Activated B cell treated with CpG ODN at 0.5 μM for 24 hours (primary cell): Measurements from ENCODE around the gene DCLRE1B. TPM values are rescaled to one million over a fixed set of nuclear protein-coding genes. Genes with fewer than 3 reads are reported as not detected.

Experiments used
- ATAC-seq: fragments of 200-7000 bp; cut with Tn5 transposase; one replicate; pipeline ENCODE4 v1.10.0; 2021; ENCODE audit warnings: low read depth, mild to moderate bottlenecking, moderate library complexity
- CTCF ChIA-PET: fragments of 350-600 bp; sonication (Branson Sonifier 250); formaldehyde crosslinking; loops from one replicate; lab custom pipeline; 2021; ENCODE audit warnings: antibody characterized with exemption; lab: Charles Lee
- POLR2A ChIA-PET: fragments of 350-600 bp; sonication (Branson Sonifier 250); formaldehyde crosslinking; loops from one replicate; lab custom pipeline; 2021; ENCODE audit warnings: antibody characterized with exemption; lab: Charles Lee
- DNase-seq: peaks from one replicate; pipeline ENCODE4 v3.0.0; 2022
- H3K27ac Mint-ChIP-seq: one replicate; pipeline ENCODE4 v1.8.0; 2020; ENCODE audit warnings: mixed read lengths
- H3K27me3 Mint-ChIP-seq: one replicate; pipeline ENCODE4 v1.8.0; 2021; ENCODE audit warnings: mixed read lengths
- H3K36me3 Mint-ChIP-seq: one replicate; pipeline ENCODE4 v1.8.0; 2021; ENCODE audit warnings: low read depth, mixed read lengths
- H3K4me1 Mint-ChIP-seq: one replicate; pipeline ENCODE4 v1.8.0; 2021; ENCODE audit warnings: mixed read lengths
- H3K4me3 Mint-ChIP-seq: one replicate; pipeline ENCODE4 v1.8.0; 2020; ENCODE audit warnings: mild to moderate bottlenecking, mixed read lengths
- H3K9me3 Mint-ChIP-seq: one replicate; pipeline ENCODE4 v1.8.0; 2020; ENCODE audit warnings: mixed read lengths
- CTCF ChIP-seq: fragments of 200-600 bp; IDR thresholded peaks from one replicate; pipeline ENCODE4 v1.8.0; 2022; ENCODE audit warnings: antibody characterized with exemption, mild to moderate bottlenecking
- intact Hi-C: fragments of 100-400 bp; cut with micrococcal nuclease; formaldehyde crosslinking; loops from one replicate; pipeline ENCODE4 v1.15.1; 2024
- total RNA-seq: library from RNA; stranded (reverse); gene quantifications from 2 replicates; pipeline ENCODE4 v1.2.3, GENCODE V29; 2022

DCLRE1B gene
- total RNA-seq, 1 donor from 2014 or later, result 5.4 TPM

DNA sequence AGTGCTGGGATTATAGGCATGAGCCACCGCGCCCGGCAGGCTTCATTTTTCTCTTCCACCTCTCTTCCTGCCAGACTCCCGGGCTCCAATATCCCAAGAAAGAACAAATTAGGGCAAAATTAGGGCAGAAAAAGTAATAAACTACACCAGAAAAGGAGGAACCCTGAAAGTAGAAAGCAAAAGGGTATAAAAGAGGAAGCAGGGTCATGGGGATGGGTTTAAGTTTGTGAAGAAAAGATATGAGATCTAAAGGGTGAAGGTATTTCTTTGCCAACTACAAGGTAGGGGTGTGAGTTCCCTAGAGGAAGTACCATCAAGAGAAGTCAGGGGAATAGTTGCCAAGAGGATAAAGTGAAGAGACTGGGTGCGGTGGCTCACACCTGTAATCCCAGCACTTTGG lies 43.5 kb upstream of the DCLRE1B start:
- ATAC-seq (no peak), DNase-seq (no peak)
- Mint-ChIP-seq H3K4me1 (peaks cover 62% of the 10 kb centered on the region), H3K36me3 (peaks cover 22% of the 10 kb centered on the region), H3K9me3 (no peaks in the 10 kb centered on the region), H3K4me3 (peak overlapping the region; percentile 56), H3K27me3 (no peaks in the 10 kb centered on the region), H3K27ac (peak overlapping the region; percentile 95)
- ChIA-PET CTCF (interaction anchor here (1.3 kb wide), 1 partner anchor 43 kb away, joined by 4 read pairs; the partner anchor contains the start of gene AP4B1), POLR2A (interaction anchor here (0.9 to 1.5 kb wide), 3 partner anchors 10 to 49 kb away, joined by 3 read pairs; partner anchors contain the start of genes AP4B1, DCLRE1B and RSBN1)
- intact Hi-C loops, result no loop called here
- TF ChIP-seq CTCF, result no peak

DNA sequence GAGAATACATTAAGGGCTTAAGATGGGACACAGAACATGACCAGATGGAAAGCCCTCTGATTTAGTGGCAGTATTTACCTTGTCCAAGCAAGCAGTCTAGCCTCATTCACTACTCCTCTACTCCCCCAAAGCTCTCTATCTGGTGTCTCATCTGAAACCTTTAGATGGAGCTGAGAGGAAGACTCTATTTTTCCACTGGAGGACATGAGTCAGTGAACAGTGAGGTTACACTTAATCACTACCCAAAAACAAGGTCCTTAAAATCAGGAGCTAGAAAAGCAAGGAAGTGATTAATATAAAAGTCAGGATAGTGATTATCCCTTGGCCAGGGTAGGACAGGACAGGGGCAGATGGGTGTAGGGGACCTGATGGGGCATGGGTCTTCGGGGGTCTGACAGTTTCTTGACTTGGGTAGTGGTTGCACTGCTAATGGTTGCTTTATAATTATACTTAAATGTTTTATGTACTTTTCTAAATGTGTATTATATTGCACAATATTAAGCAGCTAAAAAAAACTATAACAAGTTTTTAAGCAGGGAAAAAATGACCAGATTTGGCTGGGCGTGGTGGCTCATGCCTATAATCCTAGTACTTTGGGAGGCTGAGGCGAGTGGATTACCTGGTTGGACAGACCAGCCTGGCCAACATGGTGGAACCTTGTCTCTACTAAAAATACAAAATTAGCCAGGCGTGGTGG lies 36.6 kb upstream of the DCLRE1B start:
- CTCF ChIA-PET, result interaction anchor here (1.2 to 1.4 kb wide), 4 partner anchors 33 to 51 kb away, joined by 3 to 5 read pairs (median 4); partner anchors contain the start of genes AP4B1 and DCLRE1B
- no peak for TF ChIP-seq CTCF
- H3K27ac Mint-ChIP-seq, result peak overlapping the region; percentile 50
- no peaks in the 10 kb centered on the region for H3K9me3 Mint-ChIP-seq
- no peaks in the 10 kb centered on the region for H3K27me3 Mint-ChIP-seq
- H3K4me1 Mint-ChIP-seq, result peaks cover 59% of the 10 kb centered on the region
- DNase-seq (no peak), ATAC-seq (no peak)
- intact Hi-C loops, result no loop called here
- H3K36me3 Mint-ChIP-seq, result peaks cover 18% of the 10 kb centered on the region
- POLR2A ChIA-PET, result interaction anchor here (3.1 to 3.3 kb wide), 2 partner anchors 9 to 35 kb away, joined by 11 to 36 read pairs; partner anchors contain the start of gene AP4B1
- H3K4me3 Mint-ChIP-seq, result no peak overlapping the region

- ChIA-PET CTCF (interaction anchor here (0.9 to 1.8 kb wide), 2 partner anchors 10 to 59 kb away, joined by 3 to 6 read pairs; no protein-coding TSS in a partner anchor), POLR2A (interaction anchor here (1.1 to 3.3 kb wide), 3 partner anchors 12 to 59 kb away, joined by 5 to 36 read pairs (median 11); partner anchors contain the start of genes AP4B1 and RSBN1)
- no peaks in the 10 kb centered on the region for H3K27me3 Mint-ChIP-seq
- peak overlapping the region; percentile 95 for H3K27ac Mint-ChIP-seq
- no peaks in the 10 kb centered on the region for H3K9me3 Mint-ChIP-seq
- no peak for TF ChIP-seq CTCF
- no peak for ATAC-seq
- H3K4me1 Mint-ChIP-seq, result peaks cover 75% of the 10 kb centered on the region
- H3K4me3 Mint-ChIP-seq, result peak overlapping the region; percentile 85
- DNase-seq, result no peak
- H3K36me3 Mint-ChIP-seq, result peaks cover 10% of the 10 kb centered on the region
- intact Hi-C loops, result loop anchor here (1.0 kb wide), 5 partner anchors 12 to 59 kb away; partner anchors contain the start of genes AP4B1, HIPK1 and RSBN1
Observed at GRCh38 chr1:113870778-113871177, 34.3 kb upstream of the DCLRE1B start.

DNA sequence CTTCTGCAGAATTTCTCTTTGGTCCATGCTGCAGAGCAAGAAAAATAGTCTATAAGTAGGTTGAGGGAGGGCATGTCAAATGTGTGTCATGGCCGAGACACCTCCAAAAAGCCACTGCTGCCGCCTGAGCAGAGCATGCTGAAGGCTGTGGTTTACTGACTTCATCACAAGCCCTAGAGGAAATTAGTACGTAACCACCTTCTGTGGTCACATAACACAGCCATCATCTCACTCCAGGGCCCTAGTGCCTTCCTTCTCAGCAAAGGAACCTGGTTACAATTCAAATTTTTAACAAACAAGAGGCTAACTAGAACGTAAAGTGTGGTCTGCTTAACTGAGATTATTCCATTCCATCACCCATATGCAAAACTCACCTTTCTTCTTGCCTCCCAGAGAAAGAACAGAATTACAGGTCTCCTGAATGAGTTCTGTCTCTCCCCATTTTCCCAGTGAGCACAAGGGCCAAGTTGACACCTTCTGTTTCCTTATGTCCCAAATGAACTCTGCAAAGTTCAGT lies 33.5 kb upstream of the DCLRE1B start, which contains the start of gene PTPN22:
TSS of gene PTPN22 (minus strand) at position 116 of the 517 bp plus-strand sequence.
- peaks cover 8% of the 10 kb centered on the region for H3K36me3 Mint-ChIP-seq
- ATAC-seq (peak; percentile 96), DNase-seq (peak; percentile 39)
- intact Hi-C loops, result loop anchor here (1.0 kb wide), 5 partner anchors 13 to 59 kb away; partner anchors contain the start of genes AP4B1, HIPK1 and RSBN1
- no peaks in the 10 kb centered on the region for H3K27me3 Mint-ChIP-seq
- peak within 1 kb of the TSS; percentile 95 for H3K27ac Mint-ChIP-seq
- peak within 1 kb of the TSS; percentile 85 for H3K4me3 Mint-ChIP-seq
- H3K9me3 Mint-ChIP-seq, result no peaks in the 10 kb centered on the region
- H3K4me1 Mint-ChIP-seq, result peaks cover 77% of the 10 kb centered on the region
- TF ChIP-seq CTCF, result no peak
- CTCF ChIA-PET, result no interaction called here
- POLR2A ChIA-PET, result interaction anchor here (0.6 to 1.5 kb wide), 4 partner anchors 9 to 58 kb away, joined by 3 to 6 read pairs (median 4); partner anchors contain the start of genes AP4B1 and HIPK1
